HG03095 (cell line): Measurements from ENCODE around the gene RNF26.

Experiments used
- ATAC-seq: cut with Tn5 transposase; IDR thresholded peaks from one replicate; pipeline ENCODE4 v1.9.1; 2021; ENCODE audit warnings: moderate library complexity; ENCODE audit not compliant: unreplicated experiment

Gene RNF26

DNA sequence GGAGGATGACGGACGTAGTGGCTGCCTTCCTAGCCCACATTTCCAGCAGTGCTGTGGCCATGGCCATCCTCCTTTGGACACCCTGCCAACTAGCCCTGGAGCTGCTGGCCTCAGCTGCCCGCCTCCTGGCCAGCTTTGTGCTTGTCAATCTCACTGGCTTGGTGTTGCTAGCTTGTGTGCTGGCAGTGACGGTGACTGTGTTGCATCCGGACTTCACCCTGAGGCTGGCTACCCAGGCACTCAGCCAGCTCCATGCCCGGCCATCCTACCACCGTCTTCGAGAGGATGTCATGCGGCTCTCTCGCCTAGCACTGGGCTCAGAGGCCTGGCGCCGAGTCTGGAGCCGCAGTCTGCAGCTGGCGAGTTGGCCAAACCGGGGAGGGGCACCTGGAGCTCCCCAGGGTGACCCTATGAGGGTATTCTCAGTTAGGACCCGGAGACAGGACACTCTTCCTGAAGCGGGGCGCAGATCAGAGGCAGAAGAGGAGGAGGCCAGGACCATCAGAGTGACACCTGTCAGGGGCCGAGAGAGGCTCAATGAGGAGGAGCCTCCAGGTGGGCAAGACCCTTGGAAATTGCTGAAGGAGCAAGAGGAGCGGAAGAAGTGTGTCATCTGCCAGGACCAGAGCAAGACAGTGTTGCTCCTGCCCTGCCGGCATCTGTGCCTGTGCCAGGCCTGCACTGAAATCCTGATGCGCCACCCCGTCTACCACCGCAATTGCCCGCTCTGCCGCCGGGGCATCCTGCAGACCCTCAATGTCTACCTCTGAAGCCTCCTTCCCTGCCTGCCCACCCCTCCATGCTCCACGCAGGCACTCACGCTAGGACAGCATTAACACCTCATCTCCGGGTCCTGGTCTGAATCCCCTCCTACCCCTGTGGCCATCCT, 1.6 kb downstream of the RNF26 start:
- no peak for ATAC-seq

DNA sequence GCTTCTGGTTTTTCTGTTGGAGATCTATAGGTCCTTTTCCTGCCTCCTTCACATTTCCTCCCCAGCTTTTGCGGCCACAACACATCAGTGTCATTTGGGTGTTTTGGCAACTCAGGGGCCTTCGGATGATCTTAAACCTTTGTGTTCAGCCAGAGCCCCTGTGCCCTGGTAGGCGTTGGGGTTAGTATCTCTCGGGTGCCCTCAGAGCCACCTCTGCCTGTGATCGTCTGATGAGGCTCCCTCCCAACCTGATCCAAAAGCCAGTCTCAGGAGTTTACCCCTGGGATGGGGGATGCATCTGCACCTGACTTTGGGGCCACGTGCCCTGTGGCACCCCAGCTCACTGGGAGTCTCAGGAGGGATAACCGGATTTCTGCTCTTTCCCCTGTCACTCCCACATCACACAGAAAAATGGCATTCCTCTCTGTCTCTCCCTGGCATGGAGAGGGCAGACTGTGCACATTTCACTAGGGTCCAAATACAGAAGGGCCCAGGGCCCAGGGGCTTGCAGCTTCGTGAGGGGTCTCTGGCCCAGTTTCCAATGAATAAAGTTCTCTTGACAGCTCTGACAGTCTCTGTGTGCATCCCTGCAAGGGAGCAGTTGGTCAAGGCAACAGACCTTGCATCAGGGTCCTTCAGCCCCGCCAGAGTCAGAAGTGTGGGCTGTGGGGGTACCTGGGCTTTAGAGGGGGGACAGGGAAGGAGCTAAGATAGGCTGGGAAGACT, 2.6 kb downstream of the RNF26 start:
- ATAC-seq = no peak

- no peak for ATAC-seq
These were observed 3.4 kb downstream of the RNF26 start for GRCh38 chr11:119337581-119338317.

DNA sequence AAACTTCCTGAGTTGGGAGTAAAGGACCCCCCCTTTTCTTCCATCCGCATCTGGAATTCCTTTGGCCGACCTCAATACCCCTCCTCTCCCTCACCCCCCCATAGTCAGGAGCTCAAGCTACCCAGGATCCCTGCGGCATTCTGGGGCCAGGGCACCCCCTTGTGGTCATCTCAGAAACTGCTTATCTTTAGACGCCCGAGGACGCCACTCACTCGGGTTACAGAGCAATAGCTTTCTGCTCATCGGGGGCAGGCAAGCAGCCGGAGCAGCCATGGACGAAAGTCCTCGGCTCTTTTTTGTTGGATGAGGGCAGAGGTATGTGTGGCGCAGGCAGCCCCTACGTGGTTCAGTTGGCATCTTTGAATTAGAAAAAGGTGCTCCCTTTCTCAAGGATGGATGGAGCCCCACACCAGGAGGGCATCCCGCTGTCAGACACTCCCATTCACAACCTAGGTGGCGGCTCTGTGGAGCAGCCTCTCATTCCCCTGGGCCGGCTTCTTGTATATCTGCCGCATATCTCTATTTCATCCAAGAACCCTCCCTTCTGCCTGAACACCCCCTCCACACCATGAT, 4.1 kb downstream of the RNF26 start:
- ATAC-seq = no peak

GRCh38 chr11:119338965-119339588, 4.8 kb downstream of the RNF26 start:
- no peak for ATAC-seq

DNA sequence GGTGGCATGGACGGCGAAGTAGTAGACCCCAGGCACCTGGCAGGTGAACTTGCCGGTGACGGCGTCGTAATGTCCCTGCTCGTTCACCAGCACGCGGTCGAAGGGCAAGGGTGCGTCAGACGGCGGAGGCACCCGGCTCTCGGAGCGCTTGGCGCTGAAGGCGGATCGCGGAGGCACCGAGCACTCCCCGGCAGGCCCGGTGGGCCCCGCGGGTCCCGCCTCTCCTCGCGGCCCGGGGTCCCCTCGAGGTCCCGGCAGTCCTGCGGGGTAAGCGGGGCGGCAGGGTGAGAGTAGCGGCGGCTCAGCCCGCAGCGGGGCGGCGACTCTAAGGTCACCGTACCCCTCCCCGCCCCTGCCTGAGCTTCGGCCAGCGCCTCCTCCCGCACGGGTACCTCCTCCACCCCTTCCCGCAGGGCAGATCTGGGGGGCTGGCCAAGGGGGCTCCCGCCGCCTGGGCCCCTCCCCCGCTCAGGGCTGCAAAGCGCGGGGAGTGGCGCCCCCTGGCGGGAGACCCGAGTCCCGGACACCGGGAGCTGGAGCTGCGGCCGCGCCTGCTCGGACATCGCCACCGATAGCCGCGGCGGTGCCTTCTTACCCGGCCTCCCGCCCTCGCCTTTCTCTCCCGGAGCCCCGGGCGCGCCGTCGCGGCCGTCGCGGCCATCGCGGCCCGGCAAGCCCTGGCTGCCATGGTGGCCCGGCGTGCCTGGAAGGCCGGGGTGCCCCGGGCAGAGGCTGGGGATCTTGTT, 5.4 kb downstream of the RNF26 start:
- no peak for ATAC-seq

- ATAC-seq = no peak
These were observed 6.3 kb downstream of the RNF26 start, which contains the start of gene C1QTNF5 for GRCh38 chr11:119340335-119341221. TSS of gene C1QTNF5 (minus strand) at chr11:119340883. CDS start at chr11:119340397, 486 bp downstream.

DNA sequence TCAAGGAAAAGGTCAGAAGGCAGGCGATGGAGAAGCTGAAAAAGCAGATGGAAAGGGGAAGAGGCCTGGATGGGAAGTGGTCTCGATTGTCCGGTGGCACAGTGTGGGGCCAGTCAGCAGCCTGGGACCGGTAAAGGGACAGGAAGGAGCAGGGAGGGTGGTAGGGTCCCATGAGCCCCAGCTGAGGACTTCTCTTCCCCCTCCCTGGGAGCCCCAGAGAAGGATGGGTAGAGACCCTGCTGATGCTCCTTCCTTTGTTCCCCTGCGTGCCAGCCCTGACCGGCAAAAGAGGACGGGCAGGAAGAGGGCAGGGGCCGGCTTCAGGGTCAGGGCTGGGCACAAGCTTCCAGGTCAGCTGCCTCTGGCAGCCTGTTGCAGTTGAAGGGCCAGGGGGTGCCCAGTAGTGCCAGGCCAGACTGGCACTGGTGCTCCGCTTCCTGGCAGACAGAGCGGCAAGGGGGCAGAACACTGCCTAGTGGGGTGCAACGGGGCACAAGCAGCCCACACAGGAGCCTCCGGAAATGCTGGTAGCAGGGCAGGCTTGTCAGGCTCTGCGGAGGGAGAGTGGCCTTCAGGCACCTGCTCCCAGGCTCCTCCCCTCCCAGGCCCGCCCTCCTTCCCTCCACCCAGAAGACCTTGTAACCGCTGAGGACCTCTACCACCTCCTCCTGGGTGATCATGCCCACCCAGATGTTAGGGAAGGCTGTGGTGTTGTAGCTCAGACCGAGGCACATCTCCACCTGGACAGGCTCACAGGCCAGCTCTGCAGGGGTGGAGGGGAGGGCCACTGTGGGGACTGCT, 7.1 kb downstream of the RNF26 start:
- no peak for ATAC-seq

GRCh38 chr11:119342023-119342300, 7.6 kb downstream of the RNF26 start:
- ATAC-seq = no peak

DNA sequence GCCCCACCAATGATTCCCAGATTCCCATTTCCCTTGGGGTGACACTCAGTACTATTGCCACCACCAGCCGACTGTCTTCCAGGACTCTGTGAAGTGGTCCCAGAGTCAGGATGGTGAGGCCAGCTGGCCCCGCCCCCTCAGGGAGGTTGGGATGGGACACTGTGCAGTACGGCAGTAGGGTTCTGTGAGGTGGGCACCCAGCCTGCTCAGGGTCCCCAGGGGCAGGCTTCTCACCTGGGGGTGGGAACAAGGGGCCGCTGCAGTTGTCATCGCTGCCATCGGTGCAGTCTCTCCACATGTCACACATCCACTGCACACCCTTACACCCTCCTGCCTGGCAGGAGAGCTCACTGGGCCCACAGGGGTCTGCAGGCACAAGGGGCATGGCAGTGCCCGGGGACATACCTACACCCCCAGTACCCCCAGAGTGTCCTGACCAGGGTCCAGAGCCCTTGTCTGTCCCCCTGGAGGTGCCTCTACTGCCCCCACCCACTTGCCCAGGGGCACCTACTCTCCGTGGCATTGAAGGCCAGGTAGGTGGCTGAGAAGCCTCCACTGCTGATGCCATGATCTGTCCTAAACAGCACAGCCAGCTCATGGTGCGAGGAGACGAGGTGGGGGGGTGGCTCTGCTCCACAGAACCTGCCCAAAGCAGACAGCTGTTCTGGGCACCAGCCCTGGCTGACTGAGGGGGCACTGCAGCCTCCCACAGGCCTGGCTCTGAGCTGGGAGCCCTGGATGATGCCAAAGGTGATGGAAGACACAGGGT, 8.2 kb downstream of the RNF26 start:
- ATAC-seq = no peak

DNA sequence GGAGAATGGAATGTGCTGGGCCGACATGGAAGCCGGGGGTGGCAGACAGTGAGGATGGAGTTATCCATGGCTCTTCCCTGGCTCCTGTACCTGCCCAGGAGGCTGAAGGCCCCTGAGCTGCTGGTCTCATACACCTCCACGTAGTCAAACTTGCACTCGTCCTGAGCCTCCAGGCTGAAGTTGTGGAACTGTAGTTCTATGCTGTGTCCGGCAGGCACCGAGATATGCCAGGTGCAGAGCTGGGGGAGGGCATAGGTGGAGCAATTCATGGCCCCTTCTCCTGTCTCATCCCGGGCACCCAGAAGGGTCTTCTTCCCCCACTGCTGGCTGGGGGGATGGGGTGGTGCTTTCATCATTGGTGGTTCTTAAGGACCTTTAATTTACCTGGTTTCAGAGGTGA, 9.4 kb downstream of the RNF26 start:
- ATAC-seq = no peak

GRCh38 chr11:119344291-119345010, 10.1 kb downstream of the RNF26 start:
- ATAC-seq = no peak

GRCh38 chr11:119345685-119346084, 11.4 kb downstream of the RNF26 start:
- ATAC-seq = no peak

DNA sequence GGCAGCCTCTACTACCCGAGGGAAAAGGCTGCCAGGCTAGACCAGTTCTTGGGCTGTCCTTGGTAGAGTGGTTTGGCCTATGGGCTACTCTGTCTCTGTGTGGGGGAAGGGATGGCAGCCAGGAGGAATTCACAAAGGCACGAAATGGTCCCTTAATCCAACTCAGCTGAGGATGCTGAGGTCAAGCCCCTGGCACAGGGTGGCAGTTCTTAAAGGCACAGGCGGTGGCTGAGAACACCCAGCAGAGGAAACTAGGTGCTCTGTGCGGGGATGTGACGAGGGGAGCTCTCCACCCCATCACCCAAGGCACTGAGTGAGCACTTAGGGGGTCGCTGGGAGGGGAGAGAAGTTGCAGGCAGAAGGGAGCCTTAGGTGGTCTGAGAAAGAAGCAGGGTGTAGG, 12.3 kb downstream of the RNF26 start, which contains the start of gene MFRP:
MFRP (minus strand) TSS at position 101 of the 400 bp plus-strand sequence. CDS start 192 bp downstream, outside the sequence.
- ATAC-seq = no peak

DNA sequence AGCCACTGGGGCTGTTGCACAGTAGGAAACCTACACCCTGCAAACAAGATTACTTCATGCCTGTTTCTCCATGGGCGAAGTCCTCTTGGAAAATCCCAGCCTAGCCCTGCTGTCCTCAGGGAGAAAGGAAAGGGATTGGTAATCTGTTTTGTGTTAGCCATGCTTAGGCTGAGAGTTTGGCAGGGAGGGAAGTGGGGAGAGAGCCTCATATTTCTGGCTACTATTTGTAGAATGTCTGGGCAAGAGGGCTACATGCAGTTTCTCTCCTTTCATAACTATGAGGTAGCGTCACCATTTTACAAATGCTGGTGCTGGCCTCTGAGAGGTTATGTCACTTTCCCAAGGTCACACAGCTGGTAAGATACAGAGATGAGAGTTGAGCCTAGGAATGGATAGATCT, 12.9 kb downstream of the RNF26 start:
- no peak for ATAC-seq

- no peak for ATAC-seq
These were observed 13.7 kb downstream of the RNF26 start for GRCh38 chr11:119347940-119348605.
